GOT3 (cell line): ENCODE results near the gene CDH13.

Source experiments
- DNase-seq: peaks from one replicate; lab custom pipeline; 2025; ENCODE audit warnings: mixed read lengths; lab: John Stamatoyannopoulos, UW

The CDH13 gene

GRCh38 chr16:83002351-83003334 lies 375.9 kb downstream of the CDH13 start:
- DNase-seq, result no peak

DNA sequence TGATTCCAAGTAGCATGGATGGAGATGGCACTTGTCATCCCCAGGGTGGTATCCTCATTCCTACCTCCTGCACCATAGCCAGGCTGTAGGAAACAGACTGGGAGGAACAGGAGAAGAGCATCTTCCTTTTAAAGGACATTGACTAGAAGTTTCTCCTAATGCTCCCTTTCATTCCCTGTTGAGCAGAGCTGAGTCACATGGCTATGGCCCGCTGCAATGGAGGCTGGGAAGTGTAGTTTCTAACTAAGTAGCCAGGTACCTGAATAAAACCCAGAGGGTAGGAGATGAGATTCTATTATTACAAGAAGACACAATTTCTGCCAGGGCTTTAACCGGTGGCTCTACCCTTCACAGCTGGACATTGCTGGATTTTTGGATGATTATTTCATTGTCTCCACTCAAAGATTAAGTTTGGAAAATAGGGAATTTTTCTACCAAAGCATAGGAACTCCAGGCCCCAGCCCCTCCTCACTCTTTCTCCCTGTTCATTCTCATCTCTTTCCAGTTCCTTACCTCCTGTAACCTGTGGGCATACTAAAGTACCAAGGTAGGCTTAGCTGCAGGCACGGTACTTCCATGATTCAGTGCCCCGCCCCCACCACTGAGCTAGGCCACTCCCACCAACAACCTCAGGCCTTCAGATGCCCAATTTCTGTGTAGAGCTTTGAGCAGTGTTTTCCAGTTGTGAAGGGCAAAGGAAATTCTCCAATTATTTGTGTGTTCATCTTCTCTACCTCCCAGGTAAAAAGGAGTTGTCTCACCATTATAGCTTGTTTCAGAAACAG lies 378.3 kb downstream of the CDH13 start:
- DNase-seq, result no peak

- no peak for DNase-seq
Measured at GRCh38 chr16:83005653-83006160, 378.9 kb downstream of the CDH13 start.

DNA sequence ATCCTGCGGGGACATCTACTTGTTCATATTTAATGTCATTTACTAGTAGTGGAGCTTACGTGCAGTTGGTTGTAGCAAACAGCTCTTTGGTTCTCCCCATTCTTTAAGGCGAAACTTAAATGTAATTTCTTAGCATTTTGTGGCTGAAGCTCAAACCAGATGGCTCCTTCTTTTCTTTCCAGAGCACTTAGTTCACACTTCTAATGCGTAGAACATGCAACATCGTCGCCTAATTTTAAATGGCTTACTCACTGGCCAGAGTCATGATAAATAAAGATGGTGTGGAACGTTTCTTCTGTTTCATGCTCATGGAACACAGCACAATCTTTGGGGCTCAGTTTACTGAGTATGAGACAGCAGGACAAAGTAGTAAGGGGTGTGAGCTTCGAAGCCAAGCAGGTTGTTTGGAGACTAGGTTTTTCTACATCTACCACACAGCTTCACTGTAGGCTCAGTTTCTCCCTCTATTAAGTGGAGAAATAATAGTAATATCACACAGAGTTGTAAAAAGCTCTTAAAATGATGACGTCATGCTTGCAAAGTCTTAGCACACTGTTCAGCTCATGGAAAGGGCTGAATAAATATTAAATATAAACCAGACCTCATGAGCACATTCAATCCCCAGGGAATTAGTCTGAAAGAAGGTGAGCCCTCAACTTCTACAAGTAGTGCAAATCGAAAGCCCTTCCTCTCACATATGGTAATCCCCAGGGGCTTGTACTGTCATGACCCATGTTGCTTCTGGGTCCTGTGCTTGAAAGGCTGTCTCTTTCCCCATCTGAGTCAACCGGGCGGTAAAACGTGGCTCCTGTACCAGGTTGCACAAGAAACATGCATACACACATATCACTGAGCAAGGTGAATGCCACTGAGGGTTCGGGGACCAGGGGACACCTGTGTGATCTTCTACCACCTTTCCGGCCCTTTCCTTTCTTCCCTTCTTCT lies 384.3 kb downstream of the CDH13 start:
- no peak for DNase-seq

DNA sequence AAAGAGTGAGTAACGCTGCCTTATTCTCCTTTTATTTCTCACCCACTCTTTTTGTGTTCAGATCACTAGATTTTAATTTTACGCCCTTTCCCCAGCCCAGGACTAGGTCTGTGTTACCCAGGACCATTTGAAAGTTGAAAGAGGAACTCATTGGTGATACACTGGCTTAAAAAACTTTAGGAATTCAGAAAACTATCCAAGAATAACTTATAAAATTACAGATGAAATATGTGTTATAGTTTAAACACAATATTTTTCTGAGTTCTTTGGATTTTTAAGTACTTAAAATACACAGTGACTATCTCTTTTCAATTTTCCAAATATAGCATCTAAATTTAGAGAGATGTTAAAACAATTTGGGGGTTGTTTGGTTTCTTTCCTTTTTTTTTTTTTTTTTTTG lies 385.2 kb downstream of the CDH13 start:
- no peak for DNase-seq

- no peak for DNase-seq
Measured at GRCh38 chr16:83013071-83013470, 386.3 kb downstream of the CDH13 start.

- DNase-seq, result no peak
Measured at GRCh38 chr16:83019963-83020362, 393.2 kb downstream of the CDH13 start.

DNA sequence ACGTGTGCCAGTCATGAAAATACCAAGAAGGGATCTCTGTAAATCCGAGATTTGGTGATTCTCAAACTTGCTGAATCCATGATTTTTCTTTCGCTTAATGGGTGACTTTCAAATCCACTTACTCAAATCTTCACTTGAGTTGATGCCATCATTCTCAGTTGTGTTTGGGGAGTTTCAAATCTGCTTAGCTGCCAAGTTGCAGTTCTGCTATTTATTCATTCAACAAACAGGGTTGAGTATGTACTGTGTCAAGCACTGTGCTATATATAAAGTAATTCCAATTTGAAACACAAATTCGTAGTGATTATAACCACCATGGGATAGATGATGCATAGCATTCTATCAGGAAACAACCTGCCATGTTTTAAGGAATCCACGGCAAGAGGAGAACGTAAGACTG lies 394.3 kb downstream of the CDH13 start:
- no peak for DNase-seq

GRCh38 chr16:83021746-83022145 lies 395.0 kb downstream of the CDH13 start:
- DNase-seq, result no peak

DNA sequence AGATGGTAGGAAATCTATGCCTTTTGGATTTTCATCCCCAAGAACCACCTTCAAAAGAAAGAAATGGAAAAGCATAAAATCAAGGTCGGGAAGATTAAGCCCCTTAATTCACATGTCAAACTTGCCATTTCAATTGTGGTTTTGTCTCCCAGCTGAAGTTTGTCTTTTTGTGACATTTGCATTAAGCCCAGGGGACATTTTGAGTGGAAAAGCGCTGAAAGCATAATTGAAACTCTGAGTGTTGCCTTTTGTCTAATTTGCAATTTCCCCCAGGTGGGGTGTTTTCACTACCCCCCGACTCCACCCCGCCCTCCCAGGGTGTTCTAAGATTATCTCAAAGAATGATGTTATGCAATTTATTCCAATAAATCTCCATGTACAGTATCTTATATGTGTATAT lies 396.2 kb downstream of the CDH13 start:
- no peak for DNase-seq

- DNase-seq, result no peak
Measured at GRCh38 chr16:83023640-83024039, 396.9 kb downstream of the CDH13 start.

DNA sequence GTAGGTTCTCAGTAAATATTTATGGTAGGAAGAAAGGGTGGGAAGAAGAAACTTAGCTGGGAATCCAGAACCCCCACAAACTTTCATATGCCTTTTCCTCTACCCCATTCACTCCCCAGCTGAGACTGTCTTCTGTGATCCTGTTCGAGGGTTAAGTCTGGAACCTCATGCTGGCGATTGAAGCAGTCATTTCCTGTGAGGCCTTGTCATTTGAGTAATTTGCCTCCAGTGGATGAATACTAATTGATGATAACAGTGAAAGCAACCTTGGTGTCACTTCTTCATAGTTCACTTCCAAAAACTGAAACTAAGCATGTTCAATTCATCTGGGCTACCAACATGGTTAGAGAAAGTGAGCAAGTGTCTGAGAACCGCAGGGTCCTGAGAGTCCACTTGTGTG lies 401.2 kb downstream of the CDH13 start:
- no peak for DNase-seq

- no peak for DNase-seq
Measured at GRCh38 chr16:83029467-83029866, 402.7 kb downstream of the CDH13 start.

- DNase-seq, result no peak
Measured at GRCh38 chr16:83031524-83031923, 404.8 kb downstream of the CDH13 start.

- DNase-seq, result no peak
Measured at GRCh38 chr16:83037102-83037501, 410.3 kb downstream of the CDH13 start.

DNA sequence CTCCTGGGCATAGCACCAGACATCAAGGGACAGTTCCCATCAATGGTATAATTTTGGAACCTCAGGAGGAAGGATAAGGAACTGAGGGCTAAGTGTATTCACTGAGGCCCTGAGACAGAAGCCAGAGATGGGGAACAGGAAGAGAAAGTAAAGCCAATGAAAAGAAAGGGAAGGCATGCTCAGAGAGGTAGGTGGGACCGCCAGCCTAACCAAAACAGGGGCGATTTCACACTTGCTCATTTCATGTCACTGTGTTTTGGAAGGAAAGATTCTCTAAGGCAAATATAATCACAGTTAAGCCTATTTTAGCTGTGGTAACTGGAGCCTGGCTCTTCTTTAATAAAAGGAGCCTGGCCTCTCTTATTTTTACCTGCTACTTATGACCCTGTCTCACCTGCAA lies 411.1 kb downstream of the CDH13 start:
- DNase-seq, result no peak

GRCh38 chr16:83040174-83040573 lies 413.4 kb downstream of the CDH13 start:
- DNase-seq, result no peak

DNA sequence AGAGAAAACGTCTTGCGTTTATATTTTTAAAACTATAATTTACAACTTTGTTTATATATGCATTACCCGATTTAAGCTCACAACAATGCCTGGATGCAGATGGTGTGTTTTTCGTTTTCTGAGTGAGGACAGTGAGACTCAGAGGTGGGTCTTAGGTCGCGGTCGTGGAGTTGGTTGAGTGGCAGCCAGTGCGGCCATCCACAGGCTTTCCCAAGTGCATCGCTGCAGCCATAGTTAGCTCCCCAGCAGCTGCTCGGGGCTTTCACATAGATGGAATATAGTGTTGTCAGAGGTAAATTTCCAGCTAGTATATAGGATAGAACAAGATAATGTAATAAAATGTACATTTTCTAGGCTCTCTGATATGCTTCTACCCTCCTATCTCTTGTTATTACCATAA lies 417.8 kb downstream of the CDH13 start:
- DNase-seq, result no peak

- no peak for DNase-seq
Measured at GRCh38 chr16:83045790-83046189, 419.0 kb downstream of the CDH13 start.

DNA sequence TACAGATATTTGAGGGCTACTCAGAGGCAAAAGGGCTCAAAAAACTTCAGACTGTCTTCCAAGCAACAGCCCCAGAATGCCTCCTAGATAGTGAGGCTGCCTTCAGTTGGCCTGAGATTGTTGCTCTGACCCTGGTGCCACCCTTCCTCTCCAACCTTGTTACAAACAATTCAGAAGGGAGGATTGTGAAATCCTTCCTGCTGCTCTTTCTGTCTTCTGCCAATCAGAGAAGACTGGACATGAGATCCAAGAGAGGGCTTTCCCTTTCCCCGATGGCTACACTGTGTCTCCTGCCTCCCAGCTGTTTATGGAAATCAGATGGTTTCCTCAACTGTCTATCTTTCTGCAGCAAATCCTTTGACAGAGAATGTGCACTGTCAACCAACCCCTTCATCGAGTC lies 419.9 kb downstream of the CDH13 start:
- DNase-seq, result no peak

GRCh38 chr16:83051451-83051850 lies 424.7 kb downstream of the CDH13 start:
- DNase-seq, result no peak

GRCh38 chr16:83054283-83054682 lies 427.5 kb downstream of the CDH13 start:
- DNase-seq, result no peak
